Ovary (tissue), 9 donors: Measurements from ENCODE around the gene FGF3. TPM values are rescaled to one million over a fixed set of nuclear protein-coding genes. Genes with fewer than 3 reads are reported as not detected.

Source experiments
- DNase-seq, 5 donors: peaks; one replicate each; pipeline ENCODE4 v3.0.0-alpha.2; 2019 to 2020
- H3K27ac ChIP-seq, 2 donors: fragments of 200-600 bp; one replicate each; pipeline versions ENCODE4 v1.5.1 to v1.8.0; 2019 to 2022
- H3K27me3 ChIP-seq: fragments of 200-600 bp; one replicate; pipeline ENCODE4 v1.8.0; 2022
- H3K36me3 ChIP-seq: fragments of 200-600 bp; sonication (generic); one replicate; pipeline ENCODE4 v1.5.1; 2019
- H3K4me1 ChIP-seq: one replicate; pipeline ENCODE4 v1.8.1; 2013; ENCODE audit warnings: mild to moderate bottlenecking, moderate library complexity; ENCODE audit not compliant: insufficient read depth
- H3K4me3 ChIP-seq: fragments of 200-600 bp; sonication (generic); one replicate; pipeline ENCODE4 v1.5.1; 2017
- H3K9me3 ChIP-seq, 2 donors: fragments of 200-600 bp in 1 of 2; sonication (generic) in 1 of 2; one replicate each; pipeline versions ENCODE4 v1.5.1 to v1.8.1; 2013 to 2019; ENCODE audit warnings: mild to moderate bottlenecking in 1 of 2, moderate library complexity in 1 of 2
- EP300 ChIP-seq: sonication (generic); formaldehyde crosslinking; IDR thresholded peaks from one replicate; pipeline ENCODE4 v1.6.1; 2017; ENCODE audit warnings: antibody characterized with exemption
- POLR2A ChIP-seq: fragments of 450-650 bp; IDR thresholded peaks from one replicate; pipeline ENCODE4 v1.6.1; 2017; ENCODE audit warnings: antibody characterized with exemption, mild to moderate bottlenecking, moderate library complexity
- WGBS, 3 donors: extraction: QIAGEN DNeasy Blood & Tissue Kit in 1 of 3; methylation state at CpG; one replicate each; pipeline versions ENCODE4 v1.1.5 to v1.1.7; 2013 to 2017; 5-methylcytosine and 5-hydroxymethylcytosine counted together
- intact Hi-C, 4 donors: fragments of 100-400 bp; cut with DNase I; formaldehyde crosslinking; loops; one replicate each; pipeline versions ENCODE4 v1.11.0 to v1.15.1; 2022 to 2023
- polyA plus RNA-seq, 2 donors: library from polyadenylated mRNA; stranded (reverse); fragments of 200-250 nt in 1 of 2; fragments of 350-450 nt in 1 of 2; fragmentation: Illumina TruSeq in 1 of 2; extraction: RNeasy Lipid Tissue Mini Kit (QIAGEN cat#74804) in 1 of 2; gene quantifications; one replicate each; pipeline ENCODE4 v1.2.3, GENCODE V29; 2013 to 2014
- total RNA-seq, 7 donors: library from RNA; depleted of rRNA in 2 of 7; stranded (reverse); fragments of >200 nt in 2 of 7; fragmentation: NEBNext Ultra II Directional in 3 of 7; extraction: Animal tissue kit (Norgen Biotek cat#: 25700) in 3 of 7; gene quantifications; one replicate each; pipeline versions ENCODE4 v1.1.0 to v1.2.4, GENCODE V29; 2016 to 2023
- TF ChIP-seq, protein P1 (sequence below), 3 donors: fragments of 450-650 bp in 2 of 3; fragments of 200-600 bp in 1 of 3; IDR thresholded peaks; one replicate each; pipeline versions ENCODE4 v1.5.1 to v1.8.0; 2016 to 2022; ENCODE audit warnings: antibody characterized with exemption in 3 of 3, mild to moderate bottlenecking in 1 of 3
- donor health status: DM: no; HTN: no; CAD: no; lungs with moderate emphysema.
- donor health status: DM: no; HTN: no; CAD: no.
- donor health status: Bipolar disorder and iron deficiency.
- donor health status: DM: yes; HTN: yes; CAD: no.
- donor health status: DM: no; HTN: no; CAD: no.
- donor health status: DM: yes; HTN: yes; CAD: no.

FGF3 gene
- total and polyA plus RNA-seq, 9 donors = not detected

DNA sequence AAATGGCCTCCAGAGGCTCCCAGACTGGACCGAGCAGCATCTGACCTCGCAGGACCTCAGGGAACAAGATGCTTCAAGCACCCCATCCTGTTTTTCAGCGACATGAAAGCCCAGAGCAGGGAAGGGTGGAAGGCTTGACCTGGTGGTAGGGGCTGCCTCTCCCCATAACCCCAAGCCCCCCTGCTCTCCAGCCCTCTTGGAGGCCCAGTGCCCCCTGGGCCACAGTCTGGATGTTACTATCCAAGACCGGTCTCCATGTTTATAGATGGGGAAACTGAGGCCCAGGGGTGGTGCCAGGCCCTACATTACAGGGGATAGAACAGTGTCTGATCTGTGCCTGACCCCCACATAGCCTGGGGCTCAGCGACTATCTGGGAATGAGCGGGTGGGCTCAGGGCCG, 7.0 kb downstream of the FGF3 start:
- TF ChIP-seq POLR2A (no peak), EP300 (no peak)
- TF ChIP-seq, protein P1, sequence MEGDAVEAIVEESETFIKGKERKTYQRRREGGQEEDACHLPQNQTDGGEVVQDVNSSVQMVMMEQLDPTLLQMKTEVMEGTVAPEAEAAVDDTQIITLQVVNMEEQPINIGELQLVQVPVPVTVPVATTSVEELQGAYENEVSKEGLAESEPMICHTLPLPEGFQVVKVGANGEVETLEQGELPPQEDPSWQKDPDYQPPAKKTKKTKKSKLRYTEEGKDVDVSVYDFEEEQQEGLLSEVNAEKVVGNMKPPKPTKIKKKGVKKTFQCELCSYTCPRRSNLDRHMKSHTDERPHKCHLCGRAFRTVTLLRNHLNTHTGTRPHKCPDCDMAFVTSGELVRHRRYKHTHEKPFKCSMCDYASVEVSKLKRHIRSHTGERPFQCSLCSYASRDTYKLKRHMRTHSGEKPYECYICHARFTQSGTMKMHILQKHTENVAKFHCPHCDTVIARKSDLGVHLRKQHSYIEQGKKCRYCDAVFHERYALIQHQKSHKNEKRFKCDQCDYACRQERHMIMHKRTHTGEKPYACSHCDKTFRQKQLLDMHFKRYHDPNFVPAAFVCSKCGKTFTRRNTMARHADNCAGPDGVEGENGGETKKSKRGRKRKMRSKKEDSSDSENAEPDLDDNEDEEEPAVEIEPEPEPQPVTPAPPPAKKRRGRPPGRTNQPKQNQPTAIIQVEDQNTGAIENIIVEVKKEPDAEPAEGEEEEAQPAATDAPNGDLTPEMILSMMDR (IDR thresholded peaks at IDR 0.05) = no peak
- Histone ChIP-seq H3K36me3 (no peaks in the 10 kb centered on the region), H3K4me3 (no peak overlapping the region), H3K27ac (no peak overlapping the region), H3K9me3 (no peaks in the 10 kb centered on the region), H3K4me1 (no peaks in the 10 kb centered on the region), H3K27me3 (no peaks in the 10 kb centered on the region)
- intact Hi-C loops = no loop called here
- 81 to 89% (median 87%) methylated on average over 7 of the region's 7 CpGs for WGBS, 3 donors
- no peak for DNase-seq

DNA sequence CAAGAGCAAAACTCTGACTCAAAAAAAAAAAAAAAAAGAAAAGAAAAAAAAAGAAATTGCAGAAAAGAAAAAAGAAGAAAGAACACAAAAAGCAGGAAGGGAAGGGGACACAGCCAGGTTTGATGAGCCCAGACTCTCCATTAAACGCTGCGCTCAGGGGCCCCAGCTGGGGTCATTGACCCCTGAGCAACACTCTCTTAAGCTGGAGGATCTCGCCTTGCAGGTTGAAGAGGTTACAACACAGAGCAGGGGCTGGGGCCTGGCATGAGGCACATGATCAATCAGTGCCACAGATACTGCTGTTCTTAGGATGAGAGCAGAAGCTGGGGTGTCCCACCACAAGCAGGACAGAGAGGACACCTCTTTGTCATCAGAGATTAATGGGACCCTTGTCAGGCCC, 7.8 kb downstream of the FGF3 start:
- intact Hi-C loops = no loop called here
- no peak overlapping the region for H3K4me3 ChIP-seq
- TF ChIP-seq, protein P1 (IDR thresholded peaks at IDR 0.05) = no peak
- no peak for TF ChIP-seq EP300
- no peak for TF ChIP-seq POLR2A
- no peak overlapping the region for H3K27ac ChIP-seq
- H3K36me3 ChIP-seq = no peaks in the 10 kb centered on the region
- no peaks in the 10 kb centered on the region for H3K4me1 ChIP-seq
- DNase-seq = no peak
- no peaks in the 10 kb centered on the region for H3K9me3 ChIP-seq
- H3K27me3 ChIP-seq = no peaks in the 10 kb centered on the region
- WGBS, 3 donors = 15 to 35% (median 31%) methylated on average over 3 of the region's 3 CpGs

DNA sequence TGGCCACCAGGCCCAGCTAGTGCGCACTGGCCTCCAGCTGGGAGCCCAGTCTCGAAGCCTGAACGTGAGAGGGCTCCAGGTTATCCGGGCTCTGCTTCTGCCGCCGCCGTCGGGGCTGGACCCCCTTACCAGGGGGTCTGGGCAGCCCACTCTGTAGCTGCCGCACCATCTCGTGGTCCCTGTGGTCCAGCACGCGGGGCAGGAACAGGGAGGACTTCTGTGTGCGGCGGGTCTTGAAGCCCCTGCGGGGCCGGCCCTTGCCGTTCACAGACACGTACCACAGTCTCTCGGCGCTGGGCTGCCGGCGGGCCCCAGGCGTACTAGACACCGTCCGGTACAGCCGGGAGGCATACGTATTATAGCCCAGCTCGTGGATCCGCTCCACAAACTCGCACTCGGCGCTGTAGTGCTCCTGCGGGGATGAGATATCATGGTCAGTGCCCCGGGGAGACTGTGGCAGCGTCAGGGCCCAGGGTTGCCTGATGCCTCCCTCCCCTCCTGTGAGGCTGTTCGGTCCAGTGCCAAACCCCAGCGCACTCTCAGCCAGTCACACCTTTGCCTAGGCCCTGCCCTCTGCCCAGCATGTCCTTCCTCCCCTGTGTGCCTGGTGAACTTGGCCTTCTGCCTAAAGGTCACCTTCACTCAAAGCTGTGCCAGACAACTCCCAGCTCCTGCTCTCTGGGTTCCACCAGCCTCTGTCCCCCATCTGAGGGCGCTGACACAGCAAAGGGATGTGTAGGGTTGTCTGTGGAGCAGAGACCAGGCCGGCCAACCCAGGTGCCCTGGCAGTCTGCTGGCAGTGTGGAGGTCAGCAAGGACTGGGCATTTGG, 8.7 kb downstream of the FGF3 start:
- TF ChIP-seq POLR2A (no peak), EP300 (no peak)
- TF ChIP-seq, protein P1 (IDR thresholded peaks at IDR 0.05) = no peak
- Histone ChIP-seq H3K4me3 (no peak overlapping the region), H3K27me3 (no peaks in the 10 kb centered on the region), H3K9me3 (no peaks in the 10 kb centered on the region), H3K27ac (no peak overlapping the region), H3K4me1 (no peaks in the 10 kb centered on the region), H3K36me3 (no peaks in the 10 kb centered on the region)
- no peak for DNase-seq
- intact Hi-C loops = no loop called here
- WGBS, 3 donors = 87 to 91% (median 90%) methylated on average over 39 of the region's 39 CpGs

DNA sequence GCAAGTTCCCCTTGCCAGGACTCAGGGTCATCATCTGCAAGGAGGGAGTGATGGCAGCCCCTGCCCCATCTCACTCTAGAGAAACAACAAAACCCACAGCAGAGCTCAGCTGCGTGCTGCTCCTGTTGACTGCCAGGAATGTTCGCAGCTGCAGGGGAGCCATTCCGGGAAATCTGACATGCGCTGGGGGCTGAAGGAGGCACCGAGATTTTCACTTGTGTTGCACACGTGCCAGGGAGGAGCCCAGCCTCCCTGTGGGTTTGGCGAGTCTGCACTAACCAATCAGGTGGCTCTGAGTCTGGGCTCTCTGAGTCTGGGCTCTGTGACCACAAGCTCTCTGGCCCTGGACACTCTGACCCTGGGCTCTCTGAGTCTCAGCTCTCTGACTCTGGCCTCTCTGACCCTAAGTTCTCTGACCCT, 10.5 kb downstream of the FGF3 start:
- TF ChIP-seq, protein P1 (IDR thresholded peaks at IDR 0.05) = no peak
- no peak for TF ChIP-seq EP300
- Histone ChIP-seq H3K27me3 (no peaks in the 10 kb centered on the region), H3K36me3 (no peaks in the 10 kb centered on the region), H3K4me1 (no peaks in the 10 kb centered on the region), H3K4me3 (no peak overlapping the region), H3K9me3 (no peaks in the 10 kb centered on the region), H3K27ac (no peak overlapping the region)
- 3 to 8% (median 5%) methylated on average over 7 of the region's 7 CpGs for WGBS, 3 donors
- intact Hi-C loops = no loop called here
- DNase-seq = no peak
